Pulmonary artery endothelial cell (primary cell): ENCODE measurements around the gene TRANK1. TPM values are rescaled to one million over a fixed set of nuclear protein-coding genes. Genes with fewer than 3 reads are reported as not detected.
"Not testable (repeated sequence)": the region's sequence is repeated elsewhere in the genome, so short reads cannot be mapped to it uniquely, and the experiment has no call there.

Experiments used
- DNase-seq: peaks from one replicate; pipeline ENCODE4 v3.0.0-alpha.2; 2011; ENCODE audit warnings: low read depth, low spot score
- total RNA-seq: library from RNA; depleted of rRNA; stranded (reverse); fragments of >200 nt; gene quantifications from 2 replicates; pipeline ENCODE4 v1.2.3, GENCODE V29; 2014

Gene TRANK1
- total RNA-seq, 1 donor from 2014 or later, result 7.7 TPM

- DNase-seq, result no peak
Observed at GRCh38 chr3:36957862-36958686, 13.2 kb upstream of the TRANK1 start.

- DNase-seq, result no peak
Observed at GRCh38 chr3:36957063-36957462, 12.2 kb upstream of the TRANK1 start.

- no peak for DNase-seq
Observed at GRCh38 chr3:36956155-36956554, 11.3 kb upstream of the TRANK1 start.

- no peak for DNase-seq
Observed at GRCh38 chr3:36954452-36955134, 9.7 kb upstream of the TRANK1 start.

- not testable (repeated sequence) for DNase-seq
Observed at GRCh38 chr3:36947814-36948213, 3.0 kb upstream of the TRANK1 start.

- no peak for DNase-seq
Observed at GRCh38 chr3:36945333-36945980, 603 bp upstream of the TRANK1 start.

GRCh38 chr3:36944012-36944640, 728 bp downstream of the TRANK1 start:
- DNase-seq, result no peak

- DNase-seq, result no peak
Observed at GRCh38 chr3:36943601-36944000, 1.3 kb downstream of the TRANK1 start.

- no peak for DNase-seq
Observed at GRCh38 chr3:36942638-36943248, 2.1 kb downstream of the TRANK1 start.

GRCh38 chr3:36941658-36942057, 3.2 kb downstream of the TRANK1 start:
- no peak for DNase-seq

GRCh38 chr3:36941162-36941561, 3.7 kb downstream of the TRANK1 start:
- no peak for DNase-seq

- no peak for DNase-seq
Observed at GRCh38 chr3:36937492-36937891, 7.4 kb downstream of the TRANK1 start.

GRCh38 chr3:36933540-36934296, 11.1 kb downstream of the TRANK1 start:
- no peak for DNase-seq

GRCh38 chr3:36931424-36931823, 13.4 kb downstream of the TRANK1 start:
- not testable (repeated sequence) for DNase-seq

GRCh38 chr3:36928220-36928619, 16.6 kb downstream of the TRANK1 start:
- no peak for DNase-seq

- DNase-seq, result no peak
Observed at GRCh38 chr3:36926292-36926897, 18.5 kb downstream of the TRANK1 start.

- no peak for DNase-seq
Observed at GRCh38 chr3:36924744-36925521, 19.9 kb downstream of the TRANK1 start.

- no peak for DNase-seq
Observed at GRCh38 chr3:36923981-36924743, 20.7 kb downstream of the TRANK1 start.

GRCh38 chr3:36923523-36923943, 21.3 kb downstream of the TRANK1 start:
- DNase-seq, result no peak
